A673 (cell line): ENCODE measurements around the gene NAV2.
A peak's percentile ranks its signal among the peaks of the same experiment; 100 is the strongest.

Source experiments
- CTCF ChIP-seq: fragments of 300-800, 200-600 bp; sonication (generic); conservative IDR thresholded peaks from 2 replicates; pipeline ENCODE4 v1.5.1; 2017; ENCODE audit warnings: low read depth, mild to moderate bottlenecking, antibody characterized with exemption, low read length, moderate library complexity, mixed read lengths
- EZH2 ChIP-seq: fragments of 200-600 bp; sonication (generic); IDR thresholded peaks from 2 replicates; pipeline ENCODE4 v1.6.1; 2017; ENCODE audit warnings: borderline replicate concordance, low read depth, mild to moderate bottlenecking, mixed read lengths, antibody characterized with exemption, low read length; ENCODE audit not compliant: poor library complexity, severe bottlenecking

GRCh38 chr11:19938169-19938856 lies 225.7 kb downstream of the NAV2 start:
- TF ChIP-seq CTCF (peak; percentile 79), EZH2 (no peak)
